ENCODE results near the gene ZBTB2. TPM values are rescaled to one million over a fixed set of nuclear protein-coding genes. Genes with fewer than 3 reads are reported as not detected.

The ZBTB2 gene
- polyA plus RNA-seq, 1 of the 3 experiments (the other 2 are of a cell fraction) = 6.7 TPM

DNA sequence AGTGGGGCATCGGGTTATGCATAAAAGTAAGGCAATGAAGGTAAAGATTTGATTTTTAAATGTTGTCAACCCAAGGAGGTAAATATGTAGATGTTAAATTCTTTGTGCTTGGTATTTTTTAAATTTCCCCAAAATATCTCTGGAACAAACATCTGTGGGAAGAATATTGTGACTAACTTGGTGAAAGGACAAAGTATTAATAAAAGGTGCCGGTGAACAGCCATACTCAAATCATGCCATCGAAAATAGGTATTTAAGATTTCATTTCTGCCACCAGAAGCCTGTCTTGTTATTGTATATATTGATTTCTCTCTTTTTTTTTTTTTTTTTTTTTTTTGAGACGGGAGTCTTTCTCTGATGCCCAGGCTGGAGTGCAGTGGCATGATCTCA, 12.6 kb upstream of the ZBTB2 start:
- Histone ChIP-seq H3K79me2 (ENCODE audit: insufficient read depth) (peaks cover 99% of the 10 kb centered on the region), H3K36me3 (replicated peaks in 1 of 2; ENCODE audit: control insufficient read depth in 1 of 2, insufficient read depth in 2 of 2, low read length in 1 of 2) (peaks cover 36 to 64% of the 10 kb centered on the region in 2 experiments)
- WGBS (ENCODE audit: low lambda C conversion rate) = 90% methylated on average over 4 of the region's 4 CpGs

DNA sequence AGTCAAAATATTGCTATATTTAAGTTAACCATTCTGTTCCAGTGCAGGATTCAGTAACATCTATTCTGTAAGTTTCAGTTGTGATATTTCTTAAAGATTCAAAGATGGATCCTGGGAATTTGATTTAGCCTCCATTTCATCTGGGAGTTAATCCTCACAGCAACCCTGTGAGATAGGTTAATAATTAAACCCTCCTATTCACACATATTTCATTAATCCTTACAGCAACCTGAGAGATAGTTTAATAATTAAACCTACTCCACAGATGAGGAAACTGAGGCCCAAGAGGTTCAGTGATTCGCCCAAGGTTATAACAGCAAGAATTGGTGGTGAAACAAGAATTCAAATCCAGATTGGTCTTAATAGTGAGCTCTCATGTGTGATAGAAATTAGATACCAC, 10.9 kb upstream of the ZBTB2 start:
- H3K36me3 ChIP-seq (replicated peaks in 1 of 2; ENCODE audit: control insufficient read depth in 1 of 2, insufficient read depth in 2 of 2, low read length in 1 of 2) = peaks cover 40 to 59% of the 10 kb centered on the region in 2 experiments
- H3K79me2 ChIP-seq (ENCODE audit: insufficient read depth) = peaks cover 100% of the 10 kb centered on the region
- DNase-seq = no peak
- H3F3A ChIP-seq (replicated peaks; ENCODE audit: insufficient read depth) = peaks cover 55% of the 10 kb centered on the region
- no peak overlapping the region for H3K27ac ChIP-seq (ENCODE audit: low read depth in 2 of 2, low read length in 1 of 2)
- H3K27me3 ChIP-seq (ENCODE audit: insufficient read depth) = no peaks in the 10 kb centered on the region
- peaks cover 0 to 7% of the 10 kb centered on the region in 2 experiments; a peak in 2 of 4 replicates for H3K4me1 ChIP-seq (ENCODE audit: control insufficient read depth in 1 of 2, insufficient read depth in 2 of 2, low read depth in 1 of 2, low read length in 1 of 2)
- H3K4me2 ChIP-seq = no peak overlapping the region
- H3K9me2 ChIP-seq = no peaks in the 10 kb centered on the region
- H3K9me3 ChIP-seq = no peaks in the 10 kb centered on the region
- ChIA-PET POLR2A (no interaction called here), CTCF (interaction anchor here (1.0 kb wide), 1 partner anchor 9 kb away, joined by 3 read pairs; no protein-coding TSS in a partner anchor)
- H2AFZ ChIP-seq (ENCODE audit: low read depth) = no peak overlapping the region
- H3K4me3 ChIP-seq (ENCODE audit: low read depth in 2 of 2, low read length in 1 of 2) = no peak overlapping the region
- H3K9ac ChIP-seq = no peak overlapping the region
- WGBS (ENCODE audit: low lambda C conversion rate) = 95% methylated on average over 1 of the region's 1 CpG
- H4K20me1 ChIP-seq (ENCODE audit: insufficient read depth) = peaks cover 98% of the 10 kb centered on the region
- TF ChIP-seq TCF12 (IDR thresholded peaks at IDR 0.05) (no peak), FOXM1 (IDR thresholded peaks at IDR 0.05; ENCODE audit: low read depth) (no peak), MEF2A (IDR thresholded peaks at IDR 0.05; ENCODE audit: borderline replicate concordance, low read depth) (no peak), SIN3A (IDR thresholded peaks at IDR 0.05; ENCODE audit: borderline replicate concordance, low read depth, low read length) (no peak), POLR2AphosphoS5 (IDR thresholded peaks at IDR 0.05; ENCODE audit: low read depth, low read length) (no peak), EZH2phosphoT487 (IDR thresholded peaks at IDR 0.05; ENCODE audit: borderline replicate concordance, low read depth) (no peak), MXI1 (IDR thresholded peaks at IDR 0.05; ENCODE audit: low read depth, low read length) (no peak), FOXJ3 (CRISPR knock-in tag; IDR thresholded peaks at IDR 0.05) (no peak), RAD21 (IDR thresholded peaks at IDR 0.05; ENCODE audit: low read length) (no peak), CHD2 (IDR thresholded peaks at IDR 0.05; ENCODE audit: low read length, partially characterized antibody) (no peak)
- TF ChIP-seq, protein P1, sequence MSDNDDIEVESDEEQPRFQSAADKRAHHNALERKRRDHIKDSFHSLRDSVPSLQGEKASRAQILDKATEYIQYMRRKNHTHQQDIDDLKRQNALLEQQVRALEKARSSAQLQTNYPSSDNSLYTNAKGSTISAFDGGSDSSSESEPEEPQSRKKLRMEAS (IDR thresholded peaks at IDR 0.05; ENCODE audit: low read depth) = no peak
- TF ChIP-seq, protein P2, sequence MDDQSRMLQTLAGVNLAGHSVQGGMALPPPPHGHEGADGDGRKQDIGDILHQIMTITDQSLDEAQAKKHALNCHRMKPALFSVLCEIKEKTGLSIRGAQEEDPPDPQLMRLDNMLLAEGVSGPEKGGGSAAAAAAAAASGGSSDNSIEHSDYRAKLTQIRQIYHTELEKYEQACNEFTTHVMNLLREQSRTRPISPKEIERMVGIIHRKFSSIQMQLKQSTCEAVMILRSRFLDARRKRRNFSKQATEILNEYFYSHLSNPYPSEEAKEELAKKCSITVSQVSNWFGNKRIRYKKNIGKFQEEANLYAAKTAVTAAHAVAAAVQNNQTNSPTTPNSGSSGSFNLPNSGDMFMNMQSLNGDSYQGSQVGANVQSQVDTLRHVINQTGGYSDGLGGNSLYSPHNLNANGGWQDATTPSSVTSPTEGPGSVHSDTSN (IDR thresholded peaks at IDR 0.05) = no peak
- TF ChIP-seq, protein P3, sequence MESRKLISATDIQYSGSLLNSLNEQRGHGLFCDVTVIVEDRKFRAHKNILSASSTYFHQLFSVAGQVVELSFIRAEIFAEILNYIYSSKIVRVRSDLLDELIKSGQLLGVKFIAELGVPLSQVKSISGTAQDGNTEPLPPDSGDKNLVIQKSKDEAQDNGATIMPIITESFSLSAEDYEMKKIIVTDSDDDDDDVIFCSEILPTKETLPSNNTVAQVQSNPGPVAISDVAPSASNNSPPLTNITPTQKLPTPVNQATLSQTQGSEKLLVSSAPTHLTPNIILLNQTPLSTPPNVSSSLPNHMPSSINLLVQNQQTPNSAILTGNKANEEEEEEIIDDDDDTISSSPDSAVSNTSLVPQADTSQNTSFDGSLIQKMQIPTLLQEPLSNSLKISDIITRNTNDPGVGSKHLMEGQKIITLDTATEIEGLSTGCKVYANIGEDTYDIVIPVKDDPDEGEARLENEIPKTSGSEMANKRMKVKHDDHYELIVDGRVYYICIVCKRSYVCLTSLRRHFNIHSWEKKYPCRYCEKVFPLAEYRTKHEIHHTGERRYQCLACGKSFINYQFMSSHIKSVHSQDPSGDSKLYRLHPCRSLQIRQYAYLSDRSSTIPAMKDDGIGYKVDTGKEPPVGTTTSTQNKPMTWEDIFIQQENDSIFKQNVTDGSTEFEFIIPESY (IDR thresholded peaks at IDR 0.05; ENCODE audit: borderline replicate concordance, low read depth) = no peak
- TF ChIP-seq, protein P4, sequence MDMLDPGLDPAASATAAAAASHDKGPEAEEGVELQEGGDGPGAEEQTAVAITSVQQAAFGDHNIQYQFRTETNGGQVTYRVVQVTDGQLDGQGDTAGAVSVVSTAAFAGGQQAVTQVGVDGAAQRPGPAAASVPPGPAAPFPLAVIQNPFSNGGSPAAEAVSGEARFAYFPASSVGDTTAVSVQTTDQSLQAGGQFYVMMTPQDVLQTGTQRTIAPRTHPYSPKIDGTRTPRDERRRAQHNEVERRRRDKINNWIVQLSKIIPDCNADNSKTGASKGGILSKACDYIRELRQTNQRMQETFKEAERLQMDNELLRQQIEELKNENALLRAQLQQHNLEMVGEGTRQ (IDR thresholded peaks at IDR 0.05; ENCODE audit: borderline replicate concordance, low read depth, low read length) = no peak

More for the DNA sequence above, 12.6 kb upstream of the ZBTB2 start:
- Histone ChIP-seq H4K20me1 (ENCODE audit: insufficient read depth) (peaks cover 90% of the 10 kb centered on the region), H3F3A (replicated peaks; ENCODE audit: insufficient read depth) (peaks cover 56% of the 10 kb centered on the region), H3K4me3 (ENCODE audit: low read depth in 2 of 2, low read length in 1 of 2) (no peak overlapping the region), H3K4me2 (no peak overlapping the region), H2AFZ (ENCODE audit: low read depth) (no peak overlapping the region), H3K9ac (no peak overlapping the region), H3K9me2 (no peaks in the 10 kb centered on the region), H3K4me1 (ENCODE audit: control insufficient read depth in 1 of 2, insufficient read depth in 2 of 2, low read depth in 1 of 2, low read length in 1 of 2) (peaks cover 0 to 7% of the 10 kb centered on the region in 2 experiments; a peak in 1 of 4 replicates), H3K9me3 (no peaks in the 10 kb centered on the region), H3K27me3 (ENCODE audit: insufficient read depth) (no peaks in the 10 kb centered on the region), H3K27ac (ENCODE audit: low read depth in 2 of 2, low read length in 1 of 2) (no peak overlapping the region)
- no peak for DNase-seq
- POLR2A ChIA-PET = interaction anchor here (0.6 kb wide), 1 partner anchor 13 kb away, joined by 3 read pairs; no protein-coding TSS in a partner anchor
- TF ChIP-seq NFIC (IDR thresholded peaks at IDR 0.05; ENCODE audit: borderline replicate concordance) (no peak), TAF1 (IDR thresholded peaks at IDR 0.05; ENCODE audit: borderline replicate concordance, low read depth, low read length) (no peak), RXRA (IDR thresholded peaks at IDR 0.05; ENCODE audit: borderline replicate concordance, low read depth) (no peak), FOXM1 (IDR thresholded peaks at IDR 0.05; ENCODE audit: low read depth) (no peak), RFX5 (IDR thresholded peaks at IDR 0.05; ENCODE audit: low read length) (no peak), FOSL2 (IDR thresholded peaks at IDR 0.05; ENCODE audit: borderline replicate concordance, low read depth) (no peak)
- CTCF ChIA-PET = interaction anchor here (0.7 kb wide), 1 partner anchor 803 kb away, joined by 3 read pairs; no protein-coding TSS in a partner anchor

Measured in SK-N-SH (cell line).